GM19351 (cell line): ENCODE data around the gene PFDN1.

Source experiments
- ATAC-seq: cut with Tn5 transposase; IDR thresholded peaks from one replicate; pipeline ENCODE4 v1.9.1; 2021; ENCODE audit warnings: mild to moderate bottlenecking, moderate library complexity; ENCODE audit not compliant: unreplicated experiment

PFDN1 gene

DNA sequence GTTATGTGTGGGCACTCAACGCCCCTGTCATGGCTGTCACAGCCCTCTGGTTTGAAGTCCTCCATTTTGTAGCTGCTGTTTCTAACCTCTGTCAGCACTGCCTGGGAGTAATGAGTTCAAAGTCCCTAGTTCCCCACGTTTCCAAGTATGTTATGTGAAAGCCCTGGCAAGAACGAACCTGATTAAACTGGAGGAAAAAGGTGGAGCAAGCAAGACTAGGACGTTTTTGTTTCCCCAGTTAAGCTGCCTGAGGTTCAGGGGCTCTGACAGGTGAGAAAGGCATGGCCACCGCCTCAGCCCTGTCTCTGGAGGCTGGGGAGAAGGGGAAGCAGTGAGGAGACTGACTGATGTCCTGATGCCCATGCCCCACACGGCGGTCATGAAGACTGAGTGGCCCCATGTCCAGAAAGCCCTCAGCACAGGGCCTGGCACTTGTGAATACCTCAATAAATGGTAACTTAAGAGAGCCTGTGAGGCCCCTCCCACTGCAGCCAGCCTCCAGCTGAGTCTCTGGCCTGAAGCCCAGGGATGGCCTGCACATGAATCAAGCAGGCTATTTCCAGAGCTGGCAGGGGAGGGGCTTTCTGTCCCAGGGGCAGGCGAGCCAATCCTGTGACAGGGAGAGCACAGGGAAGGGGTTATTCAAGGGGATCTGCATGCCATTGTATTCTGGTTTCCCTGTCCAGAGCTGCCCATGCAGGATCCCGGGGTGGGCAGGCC lies 61.8 kb downstream of the PFDN1 start:
- no peak for ATAC-seq

DNA sequence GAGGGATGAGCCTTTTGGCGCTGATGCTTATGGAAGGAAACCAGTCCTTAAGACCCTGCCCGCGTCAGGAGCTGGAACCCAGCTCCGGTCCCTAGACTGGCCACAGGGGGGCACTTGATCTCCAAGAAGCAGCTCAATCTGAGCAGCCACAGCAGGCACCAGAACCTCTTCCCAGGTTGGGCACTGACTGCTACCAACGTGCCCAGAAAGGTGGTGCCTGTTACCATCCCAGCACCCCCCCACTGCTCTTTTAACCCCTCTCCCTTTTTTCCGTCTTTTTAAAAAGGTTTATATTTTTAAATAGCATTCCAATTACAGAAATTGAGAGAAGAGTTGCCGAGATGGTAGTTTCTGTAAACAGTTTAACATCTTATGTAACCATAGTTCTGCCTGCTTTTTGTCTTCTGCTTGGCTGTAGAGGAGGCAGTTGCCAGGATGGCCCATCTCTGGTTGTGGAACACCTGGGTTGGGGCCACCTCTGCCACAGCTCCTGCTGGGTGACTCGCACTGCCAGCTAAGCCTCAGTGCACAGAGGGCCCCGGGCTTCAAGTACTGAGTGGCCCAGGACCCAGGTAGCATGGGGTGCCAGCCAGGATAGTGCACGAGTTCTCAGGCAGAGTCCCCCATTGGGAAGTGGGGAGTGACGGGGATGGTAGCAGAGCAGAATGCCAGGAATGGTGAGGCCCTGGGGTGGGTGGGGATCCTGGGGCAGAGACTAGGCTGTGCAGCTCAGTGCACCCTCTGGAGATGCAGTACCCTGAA lies 62.8 kb downstream of the PFDN1 start:
- ATAC-seq: peak; percentile 65

DNA sequence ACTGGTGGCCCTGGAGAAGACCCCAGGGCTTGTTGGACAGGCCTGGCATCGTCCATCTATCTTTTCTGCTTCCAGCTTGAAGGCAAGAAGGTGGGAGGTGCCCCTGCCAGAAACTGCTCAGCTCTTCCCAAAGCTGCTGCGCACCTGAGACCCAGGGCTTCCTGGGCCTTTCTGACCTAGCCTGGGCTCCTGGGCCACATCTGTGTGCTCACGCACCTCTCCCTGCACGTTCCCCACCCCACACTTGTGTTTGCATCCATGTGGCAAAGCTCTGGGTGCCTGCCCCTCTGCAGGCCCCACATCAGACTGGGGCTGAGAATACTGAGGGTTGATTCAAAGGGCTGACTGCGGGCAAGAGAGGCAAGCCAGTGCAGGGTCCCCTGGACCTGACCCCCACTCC lies 63.4 kb downstream of the PFDN1 start:
- ATAC-seq: no peak

DNA sequence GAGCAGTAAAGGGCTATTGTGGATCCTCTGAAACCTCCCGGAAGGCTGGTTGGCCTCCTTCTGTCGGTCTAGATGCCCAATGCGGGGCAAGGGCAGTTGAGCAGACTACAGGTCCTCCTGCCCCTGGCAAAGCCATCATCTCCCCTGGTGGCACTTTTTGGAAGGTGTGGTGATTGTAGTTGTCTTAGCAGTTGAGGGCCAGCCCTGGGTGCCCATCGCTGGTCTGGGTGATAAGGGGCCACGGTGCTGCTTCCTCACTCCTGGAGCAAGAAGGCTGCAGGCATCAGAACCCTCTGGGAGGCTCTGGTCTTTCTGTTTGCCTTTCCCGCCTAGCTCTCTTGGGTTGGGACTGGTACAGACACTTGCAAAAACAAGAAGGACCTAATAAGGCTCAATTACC lies 64.1 kb downstream of the PFDN1 start:
- no peak for ATAC-seq

DNA sequence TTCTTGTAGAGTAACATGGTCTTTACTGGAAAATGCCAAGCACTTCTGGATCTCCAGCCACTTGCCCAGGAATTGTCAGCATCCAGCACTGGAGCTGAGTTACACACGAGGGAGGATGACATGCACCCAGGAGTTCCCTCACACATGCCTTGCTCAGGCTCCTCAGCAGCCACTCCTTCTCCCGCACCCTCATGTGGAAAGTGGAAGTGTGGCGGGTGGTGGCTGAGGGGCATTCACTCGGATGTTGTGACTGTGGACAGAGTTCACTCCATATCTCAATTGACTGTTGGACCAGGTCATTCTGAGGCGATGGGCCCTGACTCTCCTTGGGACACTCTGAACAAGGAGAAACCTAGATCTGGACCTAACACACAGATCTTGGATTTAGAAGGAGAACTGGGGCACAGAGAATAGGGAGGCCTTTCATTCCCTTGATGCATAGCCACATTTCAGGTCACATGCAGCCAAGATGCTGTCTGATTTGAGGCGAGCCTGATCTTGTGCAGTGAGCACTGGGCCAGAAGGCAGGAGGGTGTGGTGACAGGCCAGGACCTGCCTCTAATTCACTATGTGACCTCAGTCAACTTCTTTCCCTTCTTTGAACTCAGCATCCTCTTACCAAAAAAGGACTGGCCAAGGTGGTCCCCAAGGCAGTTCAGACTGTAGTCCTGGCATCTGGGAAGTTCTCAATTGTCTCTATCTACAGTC lies 65.9 kb downstream of the PFDN1 start:
- no peak for ATAC-seq

DNA sequence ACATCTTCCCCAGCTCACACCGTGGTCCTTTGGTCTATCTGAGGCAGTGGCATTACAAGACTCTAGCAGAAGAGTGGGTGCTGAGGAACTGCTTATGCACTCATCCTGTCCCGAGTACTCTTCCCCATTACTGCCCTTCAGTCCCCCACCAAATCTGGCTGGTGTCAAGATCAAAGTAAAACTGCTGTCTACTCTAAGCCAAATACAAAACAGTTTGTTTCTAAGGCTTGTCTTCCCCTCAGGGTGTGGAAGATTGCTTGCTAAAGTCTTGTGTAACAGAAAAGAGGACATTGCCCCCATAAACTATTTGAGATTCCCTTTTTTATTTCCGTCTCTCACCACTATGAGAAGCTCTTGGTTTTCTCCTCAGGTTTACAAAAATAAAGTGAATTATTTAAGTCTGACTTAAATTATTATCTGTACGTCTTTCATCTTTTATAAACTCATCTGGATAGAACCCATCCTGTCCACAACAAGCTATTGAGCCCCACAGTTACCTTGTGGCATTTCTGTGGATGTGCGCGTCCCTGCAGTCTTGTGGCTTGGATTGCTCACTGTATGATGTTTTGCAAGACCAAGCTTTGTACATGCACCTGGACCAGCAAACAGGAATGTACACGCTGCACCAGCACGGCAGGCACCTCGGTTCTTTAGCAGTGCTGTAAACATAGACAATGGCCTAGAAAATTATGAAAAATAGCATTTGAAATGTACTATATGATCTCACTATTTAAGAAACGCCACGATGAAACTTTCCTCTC lies 66.9 kb downstream of the PFDN1 start:
- ATAC-seq: no peak

DNA sequence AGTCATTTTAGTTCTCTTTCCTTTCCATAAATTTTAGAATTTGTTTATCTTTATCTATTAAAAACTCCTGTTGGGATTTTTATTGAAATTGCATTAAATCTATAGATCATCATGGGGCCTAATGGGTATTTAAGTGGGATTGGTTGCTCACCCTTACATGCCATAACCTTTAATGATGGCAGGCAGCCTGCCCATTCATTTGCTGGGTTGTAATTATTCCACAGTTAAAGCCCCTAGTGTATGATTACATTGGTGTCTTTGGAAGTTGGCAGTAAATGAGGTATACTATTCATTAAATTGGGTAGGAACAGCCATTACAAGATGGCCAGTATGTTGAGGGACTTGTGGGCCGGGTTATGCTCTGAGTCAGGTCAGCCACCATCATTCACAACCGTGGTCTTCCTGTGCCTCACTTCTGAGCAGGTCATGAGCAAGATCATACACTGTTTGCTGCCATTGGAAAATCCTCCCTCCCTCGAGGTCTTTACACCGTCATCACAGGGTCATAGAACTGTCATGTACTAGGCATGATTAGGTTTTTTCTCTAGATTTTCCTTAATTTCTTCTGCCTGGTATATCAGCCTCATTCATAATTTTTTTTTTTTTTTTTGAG lies 68.4 kb downstream of the PFDN1 start:
- no peak for ATAC-seq

DNA sequence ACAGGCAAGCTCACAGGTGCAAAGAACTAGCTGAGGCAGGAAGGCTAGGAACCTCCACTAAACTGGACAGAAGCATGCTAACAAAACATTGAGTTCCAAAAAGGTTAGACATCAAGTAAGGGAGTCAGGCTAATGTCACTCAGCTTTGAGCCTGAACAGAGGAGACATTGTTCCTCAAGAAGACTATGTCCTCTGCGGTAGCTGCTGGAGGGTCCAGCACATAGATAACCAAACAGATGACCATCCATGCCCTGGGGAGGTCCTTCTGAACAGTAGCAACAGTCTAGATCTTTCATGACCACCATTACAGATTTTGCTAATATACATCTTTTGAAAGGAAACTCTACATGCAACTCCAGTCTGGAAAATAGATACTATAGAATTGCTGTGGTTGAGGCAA lies 70.2 kb downstream of the PFDN1 start:
- ATAC-seq: no peak

DNA sequence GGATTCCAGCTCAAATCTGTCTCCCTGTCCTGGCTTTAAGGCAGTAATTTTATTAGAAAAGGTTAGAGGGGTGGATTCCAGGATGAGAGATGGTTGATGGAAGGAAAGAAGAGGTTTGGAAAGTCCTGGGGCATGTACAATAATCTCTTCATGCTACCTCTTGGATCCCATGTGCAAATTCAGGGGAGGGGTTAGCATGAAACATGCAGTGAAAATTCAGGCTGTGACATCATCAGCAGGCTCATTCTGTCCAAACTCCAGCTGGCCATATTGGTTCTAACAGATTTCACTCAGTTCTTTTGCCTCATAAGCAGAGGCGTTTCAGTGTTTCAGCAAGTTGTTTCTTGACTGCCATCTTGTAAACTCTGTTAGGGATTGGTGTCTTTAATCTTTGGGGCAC lies 72.5 kb downstream of the PFDN1 start:
- ATAC-seq: no peak

DNA sequence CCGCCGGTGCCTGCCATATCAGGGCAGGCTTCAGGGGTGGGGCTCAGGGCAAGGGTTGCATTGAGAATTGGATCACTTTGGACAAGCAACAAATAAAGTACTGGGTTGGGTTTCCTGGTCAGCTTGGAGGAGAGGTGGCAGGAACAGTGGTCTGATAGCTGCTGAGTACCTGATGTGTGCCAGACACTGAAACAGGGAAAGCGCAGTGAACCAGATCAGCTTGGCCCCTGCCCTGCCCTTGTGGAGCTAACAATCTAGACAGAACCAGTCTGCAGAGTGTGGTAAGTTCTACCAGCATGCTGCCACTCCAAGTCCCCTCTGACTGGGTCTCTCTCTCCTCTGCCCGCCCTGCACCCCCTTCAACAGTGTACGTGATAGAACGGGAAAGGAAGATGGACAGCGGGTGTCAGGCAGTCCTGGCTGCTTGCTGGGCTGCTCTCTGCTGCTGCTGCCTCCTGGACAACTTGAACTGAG lies 74.5 kb downstream of the PFDN1 start:
- ATAC-seq: no peak

DNA sequence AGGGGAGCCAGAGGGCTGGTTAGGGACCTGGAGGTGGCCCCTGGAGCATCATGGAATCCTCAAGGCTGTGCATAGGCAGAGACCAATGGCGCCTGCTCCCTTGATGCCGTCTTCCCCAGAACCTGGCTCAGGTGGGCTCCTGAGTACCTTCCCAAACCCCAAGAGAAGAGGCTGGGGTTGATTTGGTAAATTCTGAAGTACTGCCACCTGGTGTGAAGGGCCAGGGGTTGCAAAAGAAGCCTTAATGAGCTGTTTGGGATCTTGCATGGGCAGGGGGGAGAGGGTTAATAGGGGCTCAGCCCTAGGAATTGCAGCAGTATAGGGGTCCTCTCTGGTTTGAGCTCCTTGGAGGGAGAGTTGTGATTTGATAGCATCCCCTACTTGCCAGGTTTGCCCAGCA lies 75.9 kb downstream of the PFDN1 start:
- ATAC-seq: no peak

DNA sequence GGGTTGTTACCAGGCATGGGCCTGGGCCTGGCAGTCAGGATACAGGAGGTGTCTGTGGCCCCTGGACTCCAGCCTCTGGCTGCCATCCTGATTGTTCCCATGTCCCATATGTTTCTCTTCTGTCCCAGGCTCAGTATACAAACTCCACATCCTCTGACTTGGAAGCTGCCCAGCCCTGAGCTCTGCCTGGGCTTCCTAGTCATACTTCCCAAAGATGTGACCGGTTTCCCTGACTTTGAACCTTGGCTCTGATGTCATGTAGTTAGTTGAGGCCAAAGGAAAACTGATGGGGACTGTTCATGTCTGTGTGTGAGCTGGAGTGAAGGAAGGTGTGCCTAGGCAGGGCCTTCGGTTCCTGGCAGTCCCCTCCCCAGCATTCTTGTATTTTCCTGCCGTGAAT lies 77.5 kb downstream of the PFDN1 start:
- ATAC-seq: no peak

DNA sequence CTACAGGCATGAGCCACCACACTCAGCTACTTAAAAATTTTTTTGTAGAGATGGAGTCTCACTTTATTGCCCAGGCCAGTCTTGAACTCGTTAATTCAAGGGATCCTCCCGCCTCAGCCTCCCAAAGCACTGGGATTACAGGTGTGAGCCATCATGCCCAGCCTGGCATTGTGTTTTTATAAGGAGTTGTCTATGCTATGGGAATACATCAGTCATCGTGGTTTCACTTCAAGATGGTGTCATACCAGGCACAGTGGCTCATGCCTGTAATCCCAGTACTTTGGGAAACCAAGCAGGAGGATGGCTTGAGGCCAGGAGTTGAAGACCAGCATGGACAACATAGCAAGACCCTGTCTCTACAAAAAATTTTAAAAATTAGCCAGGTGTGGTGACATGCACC lies 78.2 kb downstream of the PFDN1 start:
- no peak for ATAC-seq

DNA sequence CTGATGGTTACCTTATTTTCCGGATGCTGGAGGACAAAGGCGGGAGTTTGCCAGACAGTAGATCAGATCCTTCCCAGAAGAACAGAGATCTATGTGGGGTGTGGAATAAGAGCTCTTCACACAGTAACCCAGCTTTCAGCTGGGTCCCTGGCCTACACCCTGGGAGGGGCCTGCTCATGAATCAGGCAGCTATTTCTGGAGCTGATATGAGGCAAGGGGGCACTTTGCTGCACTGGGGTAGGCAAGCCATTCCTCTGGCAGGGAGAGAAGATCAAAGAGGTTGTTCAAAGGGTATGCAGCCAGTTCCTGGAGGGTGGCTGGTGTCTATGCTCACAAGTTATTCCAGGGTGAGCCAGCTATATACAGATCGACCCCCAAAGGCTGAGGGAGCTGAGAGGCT lies 79.3 kb downstream of the PFDN1 start:
- ATAC-seq: no peak

DNA sequence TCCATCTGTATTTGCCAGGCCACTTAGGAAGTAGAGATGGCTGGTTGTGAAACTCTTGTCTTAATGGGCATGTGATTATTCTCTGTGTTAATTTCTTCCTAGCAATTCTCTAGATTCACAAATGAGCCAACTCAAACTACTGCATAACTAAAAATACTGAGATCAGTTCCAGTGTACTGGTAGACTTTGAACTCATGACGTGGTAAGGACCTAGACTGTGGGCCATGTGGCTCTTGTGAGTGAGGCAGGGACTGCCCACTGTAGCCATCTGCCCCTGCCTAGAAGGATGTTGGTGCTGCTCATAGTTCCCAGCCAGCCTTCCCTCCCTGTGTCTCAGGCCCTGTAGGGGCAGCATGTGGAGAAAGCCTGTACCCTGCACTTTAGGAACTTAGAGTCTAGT lies 80.5 kb downstream of the PFDN1 start:
- no peak for ATAC-seq

DNA sequence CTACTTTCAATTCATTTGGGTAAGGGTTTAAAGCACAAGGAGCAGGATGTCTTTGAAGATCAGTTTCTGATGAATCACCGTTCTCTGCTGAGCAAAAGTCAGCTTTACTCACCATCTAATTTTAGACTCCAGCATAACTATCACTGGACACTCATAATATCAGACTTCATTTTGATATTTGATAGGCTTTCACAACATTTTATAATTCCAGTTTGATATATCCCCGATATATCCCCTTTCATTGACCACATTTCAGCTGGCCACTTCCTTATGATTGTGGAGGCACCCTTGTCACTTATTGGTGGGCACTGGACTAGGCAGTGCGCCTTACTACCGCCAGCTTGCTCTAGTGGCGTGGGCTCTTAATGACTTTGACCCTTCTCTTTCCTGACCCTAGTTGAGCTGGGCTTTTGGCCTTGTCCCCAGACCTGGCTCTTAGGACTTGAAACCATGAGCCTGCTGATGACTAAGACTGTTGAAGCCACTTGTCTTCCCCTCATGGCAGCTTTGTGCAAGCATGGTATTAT lies 81.1 kb downstream of the PFDN1 start:
- ATAC-seq: peak; percentile 55

DNA sequence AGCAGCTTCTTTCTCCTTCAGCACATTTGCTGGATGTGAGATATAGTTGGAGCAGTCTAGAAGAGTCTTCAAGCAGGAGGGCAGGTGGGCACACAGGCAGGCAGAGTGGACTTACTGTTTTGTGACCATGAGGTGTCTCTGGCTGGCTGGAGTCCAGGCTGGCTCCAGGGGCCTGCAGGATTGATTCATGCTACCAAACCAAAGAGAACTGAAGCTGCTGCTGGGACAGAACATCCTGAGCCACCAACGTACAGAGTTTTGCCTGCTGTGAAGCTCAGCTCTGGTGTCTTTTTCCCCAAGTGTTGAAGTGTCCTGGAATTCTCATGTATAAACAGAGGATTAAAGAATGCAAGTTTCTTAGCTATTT lies 82.2 kb downstream of the PFDN1 start:
- no peak for ATAC-seq

DNA sequence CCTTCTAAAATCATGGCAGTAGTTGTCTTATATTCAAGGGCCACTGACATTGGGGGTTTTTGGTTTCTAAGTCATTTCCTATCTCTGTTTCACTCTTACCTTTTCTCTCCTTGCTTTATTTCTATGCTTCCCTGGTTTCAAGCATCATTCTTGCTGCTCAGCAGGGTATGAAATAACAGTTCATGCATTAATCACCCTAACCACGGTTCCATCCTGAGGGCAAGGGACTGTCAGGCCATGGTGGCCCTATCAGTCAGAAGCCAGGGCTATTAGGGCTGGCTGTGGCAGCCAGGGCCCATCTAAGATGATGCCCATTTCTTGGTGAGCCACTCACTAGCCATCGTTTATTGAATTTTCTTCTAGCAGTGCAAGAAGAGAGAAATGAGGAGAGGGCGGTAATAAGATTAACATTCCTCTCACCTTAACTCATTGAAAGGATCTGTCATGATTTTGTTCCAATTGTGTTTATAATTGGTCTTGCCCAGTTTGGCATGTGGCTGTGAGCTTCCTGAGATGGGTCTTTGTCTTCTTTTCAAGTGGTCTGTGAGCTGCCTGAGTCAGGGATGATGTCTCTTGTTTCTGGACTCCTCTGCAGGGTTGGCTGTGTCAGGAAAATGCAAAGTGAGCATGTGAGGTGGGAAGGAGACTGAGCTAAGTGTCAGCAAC lies 82.7 kb downstream of the PFDN1 start:
- peak; percentile 52 for ATAC-seq

DNA sequence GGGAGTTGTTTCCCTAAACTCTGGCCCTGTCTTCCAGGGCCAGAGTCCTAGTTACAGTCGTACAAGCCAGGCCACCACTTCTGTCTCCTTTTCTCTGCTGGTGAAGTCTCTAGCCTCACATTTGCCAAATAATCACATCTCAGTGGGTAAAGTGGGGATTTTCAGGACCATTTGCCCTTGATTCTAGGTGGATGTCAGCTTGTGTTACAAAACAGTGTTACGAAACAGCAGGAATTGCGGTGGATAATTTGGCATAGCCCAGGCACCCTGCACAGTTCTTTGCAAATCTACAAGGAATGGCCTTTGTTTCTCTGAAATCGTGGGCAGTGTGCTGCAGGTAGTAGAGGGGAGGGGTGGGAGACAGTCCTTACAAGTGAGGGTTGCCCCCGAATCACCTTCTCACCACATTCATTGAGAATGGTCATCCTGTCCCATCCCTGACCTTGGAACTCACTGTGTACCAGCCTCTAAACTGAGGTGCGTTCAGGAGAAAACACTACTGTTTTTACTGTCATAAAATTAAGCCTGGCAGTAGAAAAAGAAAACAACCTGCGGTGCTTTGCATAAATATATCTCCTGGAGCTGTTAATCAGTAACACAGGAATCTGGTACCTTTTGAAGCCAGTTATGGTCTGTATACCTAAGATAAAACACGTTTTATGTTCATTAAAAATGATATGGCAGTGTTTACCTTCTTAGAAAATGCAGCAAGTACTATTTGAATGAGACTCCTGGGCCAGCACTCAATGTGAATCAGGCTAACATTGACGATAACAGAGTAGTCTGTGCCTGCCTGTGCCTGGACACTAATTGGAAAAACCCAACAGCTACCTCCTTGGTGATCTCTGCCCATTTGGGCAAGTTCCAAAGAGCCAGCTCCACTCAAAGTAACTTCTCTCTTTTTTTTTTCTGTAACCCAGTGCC lies 83.6 kb downstream of the PFDN1 start:
- ATAC-seq: no peak
